ENCODE measurements around the gene MGAT5.

MGAT5 gene

DNA sequence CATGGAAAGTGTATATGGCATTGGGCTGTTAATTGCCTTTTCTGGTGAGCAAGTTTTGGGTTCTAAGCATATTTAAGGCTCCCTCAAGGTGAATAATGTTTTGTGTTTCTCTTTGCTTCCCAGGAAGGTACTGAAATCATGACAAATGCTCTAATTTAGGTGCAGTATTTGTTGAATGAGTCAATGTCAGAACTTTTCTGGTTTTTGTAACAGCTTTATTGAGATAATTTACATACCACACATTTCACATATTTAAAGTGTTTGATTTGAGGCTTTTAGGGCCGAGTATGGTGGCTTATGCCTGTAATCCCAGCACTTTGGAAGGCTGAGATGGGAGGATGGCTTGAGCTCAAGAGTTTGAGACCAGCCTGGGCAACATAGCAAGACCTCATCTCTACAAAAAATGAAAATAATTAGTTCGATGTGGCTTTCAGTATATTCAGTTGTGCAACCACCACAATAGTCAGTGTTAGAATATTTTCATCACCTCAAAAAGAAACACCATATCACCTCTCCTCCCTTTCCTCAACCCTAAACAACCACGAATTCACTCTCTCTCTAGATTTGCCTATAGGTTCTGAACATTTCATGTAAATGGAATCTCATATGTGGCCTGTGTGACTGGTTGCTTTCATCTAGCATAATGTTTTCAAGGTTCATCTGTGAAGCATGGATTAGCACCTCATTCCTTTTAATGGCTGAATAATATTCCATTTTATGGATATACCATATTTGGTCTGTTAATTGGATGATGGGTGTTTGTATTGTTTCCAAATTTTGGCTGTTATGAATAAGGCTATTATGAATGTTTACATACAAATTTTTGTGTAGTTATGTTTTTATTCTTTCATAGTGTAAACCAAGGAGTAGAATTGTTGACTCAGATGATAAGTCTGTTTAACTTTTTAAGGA, 54.9 kb downstream of the MGAT5 start:
- DNase-seq = no peak

DNA sequence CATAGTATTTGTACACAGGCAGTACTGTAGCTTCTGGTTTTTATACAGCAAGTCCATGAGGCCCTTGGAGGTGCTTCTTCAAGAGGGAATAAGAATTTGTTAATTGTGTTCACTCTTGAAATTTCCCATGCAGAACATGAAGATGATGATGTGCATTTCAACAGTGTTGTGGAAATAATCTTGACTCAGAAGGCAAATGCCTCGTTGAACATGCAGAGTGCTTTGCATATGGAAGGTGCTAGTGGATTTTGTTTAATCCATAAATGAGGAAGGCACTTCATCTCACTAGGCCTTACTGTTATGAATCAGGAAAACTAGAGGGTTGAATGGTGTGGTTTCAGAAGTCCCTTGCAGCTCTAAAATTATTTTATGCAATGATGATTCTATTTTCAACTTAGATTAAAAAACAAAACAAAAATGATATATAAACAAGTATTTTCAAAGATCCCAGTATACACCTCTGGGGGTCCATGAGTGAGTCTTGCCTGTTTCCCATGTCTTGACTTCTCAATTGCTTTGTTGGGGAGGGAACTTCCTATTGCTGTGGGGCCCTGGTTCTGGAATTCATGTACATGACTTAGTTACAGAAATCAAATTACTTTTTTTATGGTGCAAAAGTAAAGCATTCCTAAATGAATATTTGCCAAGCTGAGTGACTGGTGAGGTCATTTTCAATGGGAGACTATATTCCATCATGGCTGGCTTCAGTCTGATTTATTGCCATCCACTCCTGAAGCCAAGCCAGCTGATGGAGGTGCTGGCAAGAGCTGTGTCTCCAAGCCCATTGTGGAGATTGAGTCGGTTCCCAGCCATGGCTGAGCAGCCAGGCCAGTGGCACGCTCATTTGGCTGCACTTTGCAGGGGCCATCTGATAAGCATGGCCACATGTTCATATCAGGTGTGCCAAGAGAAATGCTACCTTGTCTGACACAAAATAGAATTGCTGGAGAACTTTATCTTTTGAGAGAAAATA, 56.5 kb downstream of the MGAT5 start:
- no peak for DNase-seq

DNA sequence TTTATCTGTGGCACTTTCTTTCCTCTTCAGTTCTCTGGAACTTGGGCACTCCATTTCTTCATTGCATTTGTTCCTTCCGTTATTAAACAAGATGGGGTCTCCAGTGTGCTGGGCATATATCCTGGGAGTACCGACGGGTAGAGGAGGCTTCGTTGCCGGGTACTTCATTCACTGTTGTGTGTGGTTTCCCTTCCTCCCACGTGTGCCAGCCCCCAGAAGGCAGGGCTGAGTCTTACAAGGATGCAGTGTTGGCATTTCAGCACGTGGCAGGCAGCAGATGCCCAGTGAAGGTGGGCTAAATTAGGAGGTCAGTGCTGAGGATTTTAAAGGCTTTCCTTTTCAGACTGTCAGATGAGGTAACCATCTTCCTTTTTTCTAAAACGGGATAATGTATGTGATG, 58.6 kb downstream of the MGAT5 start:
- no peak for DNase-seq

DNA sequence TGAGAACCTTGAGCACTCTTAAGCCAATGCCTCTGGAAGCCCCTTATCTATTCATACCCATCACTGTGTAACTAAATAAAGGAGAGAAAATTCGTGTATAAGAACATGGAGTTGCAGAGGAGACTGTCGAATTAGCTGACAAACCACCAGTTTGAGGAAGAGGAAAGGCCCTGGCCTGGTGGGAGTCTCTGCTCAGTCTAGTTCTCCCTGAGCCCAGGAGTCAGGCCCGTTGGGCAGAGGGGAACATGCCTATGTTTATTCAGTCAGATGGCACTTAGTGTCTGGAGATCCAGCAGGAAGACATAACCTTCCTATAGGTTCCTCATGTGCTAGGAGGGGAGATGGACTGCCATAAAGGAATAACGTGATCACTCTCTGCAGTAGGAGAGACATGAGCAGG, 60.3 kb downstream of the MGAT5 start:
- no peak for DNase-seq

DNA sequence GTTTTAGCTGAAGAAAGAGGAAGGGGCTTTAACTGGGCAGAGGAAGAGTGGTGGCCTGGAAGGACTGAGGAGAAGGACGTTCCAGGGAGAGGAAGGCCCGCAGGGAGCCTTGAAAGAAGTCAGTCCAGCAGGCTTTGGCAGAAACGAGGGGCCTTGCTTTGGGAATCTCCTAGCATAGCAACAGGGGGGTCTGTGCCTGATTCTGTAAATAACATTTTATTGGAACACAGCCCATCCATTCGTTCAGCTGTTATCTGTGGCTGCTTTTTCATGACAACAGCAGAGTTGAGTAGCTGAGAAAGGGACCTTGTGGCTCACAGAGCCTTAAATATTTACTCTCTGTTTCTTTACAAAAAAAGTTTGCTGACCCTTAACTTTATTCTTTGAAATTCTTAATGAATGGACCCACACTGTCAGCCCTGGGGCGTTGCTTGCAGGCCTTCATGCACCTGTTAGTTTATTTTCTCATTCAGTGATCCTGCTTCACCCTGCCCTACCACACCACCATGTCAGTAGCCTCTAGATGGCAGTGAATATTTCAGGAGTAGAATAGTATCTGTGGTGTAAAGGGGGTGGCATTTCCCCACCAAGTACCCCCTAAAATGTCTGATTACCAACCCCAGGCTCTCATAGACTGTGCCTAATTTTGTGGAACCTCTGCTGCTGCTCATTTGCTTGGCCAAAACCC, 61.0 kb downstream of the MGAT5 start:
- no peak for DNase-seq

DNA sequence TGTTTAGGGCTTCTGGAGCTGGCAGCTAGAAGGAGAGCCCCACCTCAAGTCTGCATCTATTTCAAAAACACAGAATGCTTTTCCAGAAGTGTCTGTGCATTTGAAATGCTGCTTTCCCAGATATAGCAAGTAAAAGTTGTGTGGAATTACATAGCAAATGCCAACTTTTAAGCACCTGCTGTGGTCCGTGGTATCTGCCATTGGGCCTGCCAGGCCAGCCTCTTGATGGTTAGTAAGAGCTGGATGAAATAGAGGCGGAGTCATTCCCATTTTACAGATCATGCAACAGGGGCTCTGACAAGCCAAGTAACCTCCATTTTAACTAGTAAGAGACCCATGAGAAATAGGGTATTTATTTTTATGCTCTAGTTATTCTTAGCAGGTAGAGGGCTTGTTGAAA, 61.6 kb downstream of the MGAT5 start:
- DNase-seq = no peak

DNA sequence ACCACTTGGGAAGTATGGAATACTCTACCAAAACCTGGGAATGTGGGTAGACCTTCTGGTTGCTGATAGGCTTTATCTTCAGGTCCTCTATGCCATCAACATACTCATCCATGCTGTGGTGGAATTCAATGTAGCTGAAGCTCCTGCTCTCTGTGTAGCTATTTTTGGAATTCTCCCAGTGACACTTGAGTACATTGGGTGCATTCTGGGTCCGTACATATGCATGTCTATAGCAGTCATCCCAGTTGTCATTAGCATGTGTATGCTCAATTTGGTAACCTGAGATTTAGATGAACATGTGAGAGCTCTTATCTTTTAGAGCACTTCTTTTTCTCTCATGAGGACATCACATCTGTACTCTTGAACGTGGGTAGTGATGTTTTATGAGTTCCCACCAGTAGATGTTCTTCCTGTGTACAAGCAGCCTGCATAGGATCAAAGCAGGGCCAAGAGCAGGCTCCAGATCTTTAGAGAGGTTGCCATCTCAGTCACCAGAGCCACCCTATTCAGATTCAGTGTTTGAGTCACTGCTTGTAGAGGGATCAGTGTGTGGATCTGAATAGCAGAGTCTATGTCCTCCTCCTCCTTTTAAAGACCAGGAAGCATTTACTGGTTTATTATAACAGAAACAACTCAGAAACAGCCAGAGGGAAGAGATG, 65.9 kb downstream of the MGAT5 start:
- DNase-seq = no peak

DNA sequence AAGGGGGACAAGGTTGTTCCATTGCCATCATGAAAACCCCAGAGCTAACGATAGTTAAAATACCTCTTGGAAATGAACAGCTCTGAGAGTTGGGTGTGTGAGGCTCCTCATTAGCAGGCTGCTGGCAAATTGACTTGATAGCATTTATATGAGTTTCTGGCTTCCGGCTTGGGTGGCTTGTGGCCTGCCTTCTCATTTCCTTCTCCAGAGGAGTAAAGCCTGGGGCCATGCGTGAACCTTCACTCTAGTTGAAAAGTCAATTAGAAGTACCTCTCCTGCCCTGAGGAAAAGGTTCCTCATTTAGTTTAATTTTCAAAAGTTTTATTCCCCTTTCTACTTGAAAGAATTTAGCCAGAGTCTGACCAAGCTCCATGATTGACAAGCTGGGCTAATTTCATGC, 67.1 kb downstream of the MGAT5 start:
- DNase-seq = no peak

DNA sequence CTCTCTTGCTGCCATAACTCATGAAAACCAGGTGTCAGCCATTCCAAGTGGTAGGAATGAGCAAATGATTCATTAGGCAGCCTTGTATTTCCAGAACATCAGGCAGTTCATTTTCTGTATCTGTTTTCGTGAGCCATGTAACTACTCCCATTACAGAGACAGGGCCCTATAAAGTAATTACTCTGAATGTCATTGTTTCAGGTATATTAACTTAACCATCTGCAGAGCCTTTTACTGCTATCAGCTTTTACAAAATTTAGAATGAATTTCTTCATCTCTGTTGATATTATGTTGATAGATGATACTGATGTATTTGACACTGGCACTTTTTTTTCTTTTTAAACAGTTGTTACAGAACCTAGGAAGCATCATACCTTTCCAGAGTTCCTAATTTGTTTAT, 69.9 kb downstream of the MGAT5 start:
- DNase-seq = no peak

DNA sequence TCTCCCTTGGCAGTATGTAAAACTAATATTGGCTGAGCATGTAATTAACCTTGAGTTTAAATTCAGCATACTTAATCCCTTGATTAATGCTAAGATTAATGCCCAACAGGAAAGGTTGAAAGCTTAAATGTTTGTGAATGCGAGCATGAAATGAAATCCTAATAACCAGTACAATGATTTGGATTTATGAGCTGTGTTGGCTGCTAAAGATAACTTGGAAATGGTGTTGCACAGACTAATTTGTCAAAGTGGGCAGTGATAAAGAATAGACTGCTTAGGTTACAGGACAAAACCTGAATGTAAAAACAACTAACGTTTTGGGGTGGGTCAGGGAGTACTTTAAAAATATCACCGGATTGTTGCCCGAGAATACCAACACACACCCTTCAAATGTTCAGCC, 70.6 kb downstream of the MGAT5 start:
- no peak for DNase-seq

DNA sequence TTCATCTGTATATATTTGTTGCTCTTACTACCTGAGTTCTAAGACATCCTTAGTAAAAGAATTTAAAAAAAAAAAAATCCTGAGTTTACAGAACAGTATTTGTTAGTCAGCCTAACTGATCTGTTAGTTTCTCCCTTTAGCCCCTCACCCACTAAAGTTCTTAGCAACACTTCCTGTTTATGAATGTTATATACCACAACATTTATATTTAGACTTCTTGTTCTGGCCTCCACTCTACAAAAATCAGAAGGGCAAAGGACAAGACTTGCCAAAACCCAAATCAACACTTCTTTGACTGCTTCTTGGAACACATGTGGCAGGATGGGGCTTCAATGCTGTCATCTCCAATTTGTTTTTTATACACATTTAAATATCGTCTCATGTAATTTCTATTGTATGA, 71.1 kb downstream of the MGAT5 start:
- DNase-seq = no peak

DNA sequence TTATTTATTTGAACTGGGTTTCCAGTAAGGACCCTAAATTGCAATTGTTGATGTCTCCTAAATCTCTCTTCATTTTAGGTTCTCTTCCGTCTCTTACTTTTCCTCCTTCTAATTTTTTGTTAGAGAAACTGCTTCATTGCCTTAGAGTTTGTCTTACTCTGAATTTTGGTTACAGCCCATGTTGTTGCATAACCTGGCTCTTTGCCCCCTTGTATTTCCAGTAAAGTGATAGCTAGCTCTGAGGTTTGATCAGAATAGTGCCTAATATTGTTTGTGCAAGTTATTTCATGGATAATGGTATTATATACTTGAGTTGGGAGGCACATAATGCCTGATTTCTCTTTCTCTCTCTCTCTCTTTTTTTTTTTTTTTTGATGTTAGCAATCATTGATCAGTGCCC, 71.8 kb downstream of the MGAT5 start:
- no peak for DNase-seq

DNA sequence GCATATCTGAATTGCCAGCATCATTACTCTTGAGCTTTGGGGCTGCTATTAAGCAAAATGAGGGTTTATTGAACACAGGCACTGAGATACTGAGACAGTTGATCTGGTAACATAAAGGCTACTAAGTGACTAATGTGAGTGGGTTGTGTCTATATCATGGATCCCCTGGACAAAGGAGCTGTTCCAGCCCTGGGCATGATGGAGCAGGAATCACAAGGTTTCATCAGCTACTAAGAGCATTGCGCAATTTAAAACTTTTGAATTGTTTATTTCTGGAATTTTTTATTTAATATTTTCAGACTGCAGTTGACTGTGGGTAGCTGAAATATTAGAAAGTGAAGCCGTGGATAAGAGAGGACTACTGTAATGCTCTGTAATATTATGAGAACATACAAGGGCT, 73.5 kb downstream of the MGAT5 start:
- DNase-seq = no peak

DNA sequence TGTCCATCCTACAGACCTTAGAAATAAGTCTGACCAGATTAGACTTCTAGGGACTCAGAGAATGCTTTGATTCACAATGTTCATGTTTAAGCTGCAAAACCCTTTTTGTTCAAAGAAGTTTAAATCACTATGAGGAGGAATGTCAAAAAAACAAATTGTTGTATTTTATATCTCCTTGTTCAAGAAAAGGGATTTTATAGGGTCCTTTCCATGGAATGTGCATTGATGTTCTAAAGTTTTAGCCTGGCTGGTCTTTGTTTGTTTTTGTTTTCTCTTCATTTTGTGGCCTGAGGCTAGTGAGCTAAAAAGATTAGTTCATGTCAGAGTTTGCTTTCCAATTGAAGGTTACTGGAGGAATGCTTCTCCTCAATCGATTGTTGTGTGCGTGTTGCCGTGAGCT, 77.2 kb downstream of the MGAT5 start:
- DNase-seq = no peak

DNA sequence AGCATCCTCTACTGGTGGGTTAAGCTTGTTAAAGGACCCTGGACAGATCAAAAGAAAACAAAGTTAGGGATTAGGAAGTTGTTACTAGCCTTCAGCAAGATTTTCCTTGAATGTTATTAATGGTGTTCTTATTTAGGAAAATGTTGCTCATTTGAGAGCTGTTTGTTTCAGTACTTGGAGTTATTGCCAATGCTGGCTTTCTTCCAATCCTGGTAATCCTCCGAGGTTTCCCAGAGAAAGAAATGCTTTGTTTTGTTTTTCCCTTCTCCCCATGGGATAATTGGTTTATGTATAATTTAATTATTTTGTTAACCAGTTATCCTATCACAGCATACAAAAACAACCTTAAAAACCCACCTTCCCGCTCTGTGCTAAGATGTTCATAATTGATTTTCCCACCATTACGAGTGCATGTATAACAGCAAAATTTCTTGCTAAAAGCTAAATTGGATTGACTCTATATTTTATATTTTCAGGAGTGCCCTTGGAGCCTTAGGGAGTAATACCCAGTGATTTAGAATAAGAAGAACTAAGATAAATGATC, 79.8 kb downstream of the MGAT5 start:
- no peak for DNase-seq

DNA sequence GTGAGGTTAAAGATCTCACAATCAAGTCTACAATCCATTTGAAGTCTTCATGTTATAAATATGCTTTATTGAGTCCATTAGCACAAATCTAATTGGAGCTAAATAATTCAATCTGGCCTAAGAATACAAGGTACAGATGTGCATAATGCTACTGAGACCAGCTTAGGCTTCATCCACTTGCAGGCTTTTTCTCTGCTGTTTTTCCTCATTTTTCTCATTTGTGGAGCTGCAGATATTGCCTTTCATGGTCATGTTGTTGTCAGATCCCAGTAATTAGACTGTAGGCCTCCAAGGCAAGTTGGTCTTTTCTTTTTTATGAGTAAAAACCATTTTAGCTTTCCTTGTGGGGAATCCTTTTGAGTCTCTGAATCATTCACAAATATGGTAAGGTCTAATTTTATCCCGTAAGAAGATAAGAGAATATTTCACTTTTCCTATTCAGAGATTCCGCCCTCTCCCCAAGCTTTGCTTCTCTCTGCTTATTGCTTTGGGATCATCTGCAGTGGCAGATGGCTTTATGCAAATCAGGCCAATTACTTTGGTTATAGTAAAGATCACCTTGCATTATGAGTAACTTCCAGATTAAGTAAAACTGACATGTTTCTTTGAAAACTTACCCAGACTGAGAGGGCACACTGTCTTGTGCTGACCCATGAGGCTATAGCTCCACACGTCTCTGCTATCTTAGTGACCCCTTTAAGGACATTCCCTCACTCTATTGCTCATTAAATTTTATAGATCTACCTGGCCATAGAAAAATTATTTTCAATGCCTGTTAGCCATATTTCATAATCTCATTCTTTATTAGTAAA, 80.9 kb downstream of the MGAT5 start:
- DNase-seq = no peak

DNA sequence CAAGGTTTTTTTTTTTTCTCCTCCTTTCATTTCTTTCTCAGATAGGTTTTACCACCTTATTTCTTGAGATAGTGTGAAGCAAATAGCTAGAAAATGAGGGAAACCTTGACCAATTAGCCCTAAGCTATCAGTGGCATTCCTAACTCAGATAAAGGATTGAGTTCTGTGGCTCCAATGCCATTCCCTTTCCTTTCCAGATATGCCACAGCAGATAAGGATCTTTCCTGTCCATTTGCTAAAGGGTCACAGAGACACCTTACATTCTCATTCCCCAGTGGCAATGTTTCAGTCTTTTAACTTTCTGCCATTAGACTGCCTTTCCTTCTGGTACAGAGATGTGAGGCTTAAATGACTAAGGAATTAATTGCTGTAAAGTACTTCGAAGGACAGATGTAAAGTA, 81.7 kb downstream of the MGAT5 start:
- DNase-seq = no peak

DNA sequence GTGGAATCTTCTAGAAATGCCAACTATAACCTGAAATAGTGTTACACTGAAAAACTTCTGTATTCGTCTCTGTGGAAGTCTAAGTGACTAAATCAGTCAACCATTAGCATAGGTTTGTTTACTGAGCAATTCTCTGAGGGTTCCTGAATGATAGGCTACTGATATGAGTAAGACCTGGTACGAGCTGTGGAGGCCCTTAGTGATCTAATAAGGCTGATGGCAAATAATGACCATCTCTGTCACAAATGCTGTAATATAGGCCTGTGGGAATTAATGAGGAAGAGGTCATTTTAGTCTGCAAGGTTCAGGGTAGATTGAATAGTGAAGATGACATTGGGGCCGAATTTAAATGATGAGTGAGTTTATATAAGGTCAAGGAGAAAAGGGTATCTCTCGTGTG, 82.5 kb downstream of the MGAT5 start:
- DNase-seq = no peak

DNA sequence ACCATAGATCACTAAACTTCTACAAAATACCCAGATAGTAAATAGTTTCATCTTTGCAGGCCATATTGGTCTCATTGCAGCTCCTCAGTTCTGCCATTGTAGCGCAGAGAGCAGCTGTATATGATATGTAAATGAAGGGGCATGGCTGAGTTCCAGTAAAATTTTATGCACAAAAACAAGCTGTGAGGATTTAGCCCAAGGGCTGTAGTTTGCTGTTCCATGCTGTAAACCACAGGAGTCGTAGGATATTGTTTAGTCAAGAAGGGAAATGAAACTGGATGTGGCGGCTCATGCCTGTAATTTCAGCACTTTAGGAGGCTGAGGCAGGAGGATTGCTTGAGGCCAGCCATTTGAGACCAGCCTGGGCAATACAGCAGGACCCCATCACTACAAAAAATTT, 83.0 kb downstream of the MGAT5 start:
- DNase-seq = no peak

DNA sequence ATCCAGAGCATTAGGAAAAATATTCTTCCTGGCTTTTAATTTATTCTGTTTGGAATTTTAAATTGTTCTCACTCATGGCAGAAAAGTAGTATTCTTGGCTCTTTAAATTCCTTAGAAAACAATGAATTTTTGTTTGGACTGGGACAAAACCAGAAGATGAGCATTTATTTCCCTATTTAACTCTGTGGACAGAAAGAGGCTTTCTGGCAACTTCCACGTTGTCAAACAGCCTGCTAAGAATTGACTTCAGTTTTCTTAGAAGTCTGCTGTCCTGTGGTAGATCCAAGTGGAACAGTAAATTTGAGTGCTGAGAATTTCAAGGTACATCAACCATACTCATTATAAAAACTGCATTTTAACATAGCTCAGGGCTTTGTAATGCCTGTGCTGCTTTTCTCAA, 83.8 kb downstream of the MGAT5 start:
- DNase-seq = no peak

DNA sequence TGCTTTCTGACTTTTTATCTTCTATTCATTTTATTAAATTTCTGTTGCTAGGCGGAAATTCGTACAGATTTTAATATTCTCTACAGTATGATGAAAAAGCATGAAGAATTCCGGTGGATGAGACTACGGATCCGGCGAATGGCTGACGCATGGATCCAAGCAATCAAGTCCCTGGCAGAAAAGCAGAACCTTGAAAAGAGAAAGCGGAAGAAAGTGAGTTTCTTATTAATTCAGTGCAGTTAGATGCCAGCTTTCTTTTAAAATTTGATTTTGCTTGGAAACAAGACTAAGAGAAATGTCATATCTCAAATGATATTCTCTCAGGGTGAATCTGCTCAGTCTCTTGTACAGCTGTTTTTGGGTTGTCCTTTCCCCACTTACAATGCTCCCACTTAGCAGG, 84.3 kb downstream of the MGAT5 start:
- DNase-seq = no peak

DNA sequence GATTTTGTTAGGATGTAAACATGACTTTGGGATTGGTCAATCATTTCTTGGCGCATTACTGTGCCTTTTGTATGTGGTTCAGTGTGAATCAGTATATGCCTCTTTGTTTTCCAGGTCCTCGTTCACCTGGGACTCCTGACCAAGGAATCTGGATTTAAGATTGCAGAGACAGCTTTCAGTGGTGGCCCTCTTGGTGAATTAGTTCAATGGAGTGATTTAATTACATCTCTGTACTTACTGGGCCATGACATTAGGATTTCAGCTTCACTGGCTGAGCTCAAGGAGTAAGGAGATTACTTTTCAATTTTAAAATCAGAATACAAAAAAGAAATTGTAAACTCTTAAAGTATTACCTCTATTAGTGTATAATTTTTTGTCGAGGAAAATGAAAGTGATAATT, 87.6 kb downstream of the MGAT5 start:
- DNase-seq = no peak
